Small intestine (tissue), 7 donors: ENCODE results near the gene KCNIP3. TPM values are rescaled to one million over a fixed set of nuclear protein-coding genes. Genes with fewer than 3 reads are reported as not detected.
"Not testable (repeated sequence)": the region's sequence is repeated elsewhere in the genome, so short reads cannot be mapped to it uniquely, and the experiment has no call there.

Experiments used
- DNase-seq, 2 donors: peaks; one replicate each; pipeline versions ENCODE4 v3.0.0 to v3.0.0-alpha.2; 2013
- FAIRE-seq: peaks from 2 replicates; lab custom pipeline; 2012; peaks lifted over from hg19 to GRCh38; lab: Jason Lieb, UNC
- H3K27ac ChIP-seq, 3 donors: one replicate each; pipeline ENCODE4 v1.5.1; 2013; ENCODE audit warnings: low read length in 2 of 3, mild to moderate bottlenecking in 2 of 3, control low read depth in 1 of 3, inconsistent platforms in 1 of 3, low read depth in 1 of 3, moderate library complexity in 1 of 3
- H3K27me3 ChIP-seq, 3 donors: one replicate each; pipeline ENCODE4 v1.6.1; 2013; ENCODE audit warnings: low read length in 3 of 3, inconsistent platforms in 1 of 3; ENCODE audit not compliant: control insufficient read depth in 3 of 3, insufficient read depth in 3 of 3
- H3K36me3 ChIP-seq, 3 donors: one replicate each; pipeline ENCODE4 v1.6.1; 2013; ENCODE audit warnings: low read length in 3 of 3, inconsistent platforms in 1 of 3, low read depth in 1 of 3, mild to moderate bottlenecking in 1 of 3, moderate library complexity in 1 of 3; ENCODE audit not compliant: control insufficient read depth in 3 of 3, insufficient read depth in 2 of 3
- H3K4me1 ChIP-seq, 3 donors: one replicate each; pipeline ENCODE4 v1.6.1; 2013; ENCODE audit warnings: low read length in 2 of 3, inconsistent platforms in 1 of 3, low read depth in 1 of 3, mild to moderate bottlenecking in 1 of 3, moderate library complexity in 1 of 3; ENCODE audit not compliant: control insufficient read depth in 3 of 3, insufficient read depth in 2 of 3
- H3K4me3 ChIP-seq, 3 donors: one replicate each; pipeline ENCODE4 v1.5.1; 2013; ENCODE audit warnings: low read length in 3 of 3, control low read depth in 1 of 3, inconsistent platforms in 1 of 3, low read depth in 1 of 3, mild to moderate bottlenecking in 1 of 3, moderate library complexity in 1 of 3
- H3K9me3 ChIP-seq, 2 donors: one replicate each; pipeline ENCODE4 v1.6.1; 2013; ENCODE audit warnings: low read depth in 1 of 2, low read length in 1 of 2; ENCODE audit not compliant: control insufficient read depth in 2 of 2, insufficient read depth in 1 of 2
- WGBS, 3 donors: extraction: QIAGEN DNeasy Blood & Tissue Kit; methylation state at CpG; one replicate each; pipeline ENCODE4 v1.1.7; 2013; 5-methylcytosine and 5-hydroxymethylcytosine counted together
- polyA plus RNA-seq, 4 donors: library from polyadenylated mRNA; stranded (reverse) in 3 of 4; unstranded in 1 of 4; fragments of 200-250 nt in 3 of 4; fragments of 120-200 nt in 1 of 4; gene quantifications; one replicate each; pipeline versions ENCODE4 v1.2.1 to v1.2.3, GENCODE V29; 2013
- donor health status: healthy with polysubstance abuse.
- donor health status: control.
- donor health status: control.
- donor health status: Bipolar disorder and iron deficiency.
- donor health status: healthy.

Gene KCNIP3
- polyA plus RNA-seq, 4 donors, result 1.4 to 3.8 (median 2.1) TPM

DNA sequence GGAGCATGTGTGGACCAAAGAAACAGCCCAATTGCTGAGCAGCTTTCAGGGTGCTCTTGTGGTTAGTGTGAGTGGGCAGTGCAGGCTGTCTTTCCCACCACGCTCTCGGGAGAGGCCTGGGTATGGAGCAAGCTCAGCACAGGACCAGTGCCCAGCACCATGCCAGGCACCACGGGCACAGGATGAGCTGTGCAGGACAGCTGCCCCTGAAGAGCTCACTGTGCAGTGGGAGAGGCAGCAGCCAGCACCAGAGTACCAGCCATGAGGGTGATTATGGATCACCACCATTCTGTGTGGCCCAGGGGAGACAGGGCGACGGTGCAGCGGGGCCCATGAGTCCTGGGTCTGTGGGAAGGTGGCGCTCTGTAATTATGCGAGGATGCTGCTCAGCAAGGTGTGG lies 75.7 kb downstream of the KCNIP3 start:
- Histone ChIP-seq H3K9me3 (peaks cover 0 to 5% of the 10 kb centered on the region in 2 donors), H3K36me3 (no peaks in the 10 kb centered on the region), H3K27ac (no peak overlapping the region), H3K27me3 (no peaks in the 10 kb centered on the region), H3K4me3 (no peak overlapping the region), H3K4me1 (no peaks in the 10 kb centered on the region)
- FAIRE-seq (no peak), DNase-seq (no peak)
- WGBS, 3 donors, result 89 to 94% (median 92%) methylated on average over 8 of the region's 8 CpGs

GRCh38 chr2:95374029-95374428 lies 76.9 kb downstream of the KCNIP3 start:
- Histone ChIP-seq H3K9me3 (peaks cover 0 to 5% of the 10 kb centered on the region in 2 donors), H3K27me3 (no peaks in the 10 kb centered on the region), H3K27ac (no peak overlapping the region), H3K4me3 (no peak overlapping the region), H3K4me1 (no peaks in the 10 kb centered on the region), H3K36me3 (no peaks in the 10 kb centered on the region)
- WGBS, 3 donors, result 89 to 96% (median 96%) methylated on average over 6 of the region's 6 CpGs
- no peak for DNase-seq
- FAIRE-seq, result no peak

GRCh38 chr2:95374451-95374920 lies 77.3 kb downstream of the KCNIP3 start:
- no peak for DNase-seq
- H3K4me1 ChIP-seq, result no peaks in the 10 kb centered on the region
- H3K9me3 ChIP-seq, result peaks cover 0 to 5% of the 10 kb centered on the region in 2 donors
- no peaks in the 10 kb centered on the region for H3K36me3 ChIP-seq
- no peak overlapping the region for H3K27ac ChIP-seq
- H3K27me3 ChIP-seq, result no peaks in the 10 kb centered on the region
- WGBS, 3 donors, result 88 to 95% (median 90%) methylated on average over 11 of the region's 11 CpGs
- H3K4me3 ChIP-seq, result no peak overlapping the region
- no peak for FAIRE-seq

- Histone ChIP-seq H3K4me3 (no peak overlapping the region), H3K4me1 (no peaks in the 10 kb centered on the region), H3K27me3 (no peaks in the 10 kb centered on the region), H3K27ac (no peak overlapping the region), H3K9me3 (peaks cover 0 to 2% of the 10 kb centered on the region in 2 donors), H3K36me3 (no peaks in the 10 kb centered on the region)
- 70 to 79% (median 70%) methylated on average over 15 of the region's 15 CpGs for WGBS, 3 donors
- DNase-seq (no peak), FAIRE-seq (no peak)
Observed at GRCh38 chr2:95374921-95375471, 77.8 kb downstream of the KCNIP3 start.

DNA sequence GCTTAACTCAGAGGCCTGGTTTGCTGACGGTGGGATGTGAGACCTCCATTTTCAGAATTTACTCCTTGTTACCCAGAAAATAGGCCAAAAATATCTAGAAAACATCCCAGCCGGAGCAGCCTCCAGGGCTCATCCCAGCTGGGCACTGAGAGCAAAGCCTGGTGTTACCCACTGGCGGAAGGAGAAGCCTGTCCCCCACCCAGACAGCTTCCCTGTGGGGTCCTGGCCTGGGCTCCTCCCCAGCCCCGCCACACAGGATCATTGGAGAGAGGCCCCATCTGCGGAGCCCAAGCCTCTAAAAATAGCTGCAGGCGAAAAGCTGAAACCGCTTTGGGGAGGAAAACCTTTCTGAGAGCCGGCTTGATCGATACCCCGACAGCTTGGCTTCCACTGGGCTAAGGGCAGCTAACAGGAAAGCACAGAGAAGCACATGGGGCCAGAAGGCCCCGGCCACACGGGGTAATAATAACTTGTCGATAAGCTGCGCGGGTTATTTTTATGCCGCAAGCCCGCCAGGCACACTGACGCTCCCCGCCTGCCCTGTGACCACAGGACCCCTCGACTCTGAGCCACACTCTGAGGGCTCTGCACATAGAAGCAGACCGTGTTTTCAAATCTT lies 78.5 kb downstream of the KCNIP3 start:
- Histone ChIP-seq H3K4me3 (no peak overlapping the region), H3K27me3 (no peaks in the 10 kb centered on the region), H3K27ac (no peak overlapping the region), H3K36me3 (no peaks in the 10 kb centered on the region), H3K9me3 (no peaks in the 10 kb centered on the region), H3K4me1 (no peaks in the 10 kb centered on the region)
- no peak for FAIRE-seq
- no peak for DNase-seq
- WGBS, 3 donors, result 86 to 93% (median 90%) methylated on average over 21 of the region's 21 CpGs

- H3K4me3 ChIP-seq, result no peak overlapping the region
- H3K9me3 ChIP-seq, result no peaks in the 10 kb centered on the region
- H3K27ac ChIP-seq, result no peak overlapping the region
- H3K27me3 ChIP-seq, result no peaks in the 10 kb centered on the region
- no peak for DNase-seq
- no peaks in the 10 kb centered on the region for H3K36me3 ChIP-seq
- H3K4me1 ChIP-seq, result no peaks in the 10 kb centered on the region
- 87 to 92% (median 89%) methylated on average over 22 of the region's 22 CpGs for WGBS, 3 donors
- FAIRE-seq, result no peak
Observed at GRCh38 chr2:95376311-95377215, 79.4 kb downstream of the KCNIP3 start.

- H3K4me3 ChIP-seq, result no peak overlapping the region
- FAIRE-seq (no peak), DNase-seq (no peak)
- no peaks in the 10 kb centered on the region for H3K27me3 ChIP-seq
- no peak overlapping the region for H3K27ac ChIP-seq
- H3K9me3 ChIP-seq, result no peaks in the 10 kb centered on the region
- H3K36me3 ChIP-seq, result no peaks in the 10 kb centered on the region
- 92 to 93% (median 92%) methylated on average over 15 to 17 of the region's 17 CpGs for WGBS, 3 donors
- H3K4me1 ChIP-seq, result no peaks in the 10 kb centered on the region
Observed at GRCh38 chr2:95377216-95378123, 80.3 kb downstream of the KCNIP3 start.

DNA sequence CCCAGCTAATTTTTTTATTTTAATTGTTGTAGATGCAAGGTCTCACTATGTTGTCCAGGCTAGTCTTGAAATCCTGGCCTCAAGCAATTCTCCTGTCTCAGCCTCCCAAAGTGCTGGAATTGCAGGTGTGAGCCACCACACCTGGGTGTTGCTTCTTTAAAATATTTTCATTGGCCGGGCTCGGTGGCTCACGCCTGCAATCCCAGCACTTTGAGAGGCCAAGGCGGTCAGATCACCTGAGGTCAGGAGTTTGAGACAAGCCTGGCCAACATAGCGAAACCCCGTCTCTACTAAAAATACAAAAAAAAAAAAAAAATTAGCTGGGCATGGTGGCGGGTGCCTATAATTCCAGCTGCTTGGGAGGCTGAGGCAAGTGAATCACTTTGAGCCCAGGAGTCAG lies 81.1 kb downstream of the KCNIP3 start:
- H3K27ac ChIP-seq, H3K9me3 ChIP-seq, H3K27me3 ChIP-seq, FAIRE-seq, H3K4me1 ChIP-seq, H3K4me3 ChIP-seq, H3K36me3 ChIP-seq, DNase-seq: not testable (repeated sequence)
- WGBS, 3 donors, result 94 to 96% (median 95%) methylated on average over 6 to 7 of the region's 7 CpGs
